GM12801 (cell line): ENCODE results near the gene CCDC178.

ENCODE experiments used
- TF ChIP-seq, protein P1 (sequence below): IDR thresholded peaks from one replicate; pipeline ENCODE4 v1.5.1; 2011; ENCODE audit warnings: control low read depth; ENCODE audit not compliant: insufficient read length; ENCODE audit errors: extremely low read depth

CCDC178 gene

DNA sequence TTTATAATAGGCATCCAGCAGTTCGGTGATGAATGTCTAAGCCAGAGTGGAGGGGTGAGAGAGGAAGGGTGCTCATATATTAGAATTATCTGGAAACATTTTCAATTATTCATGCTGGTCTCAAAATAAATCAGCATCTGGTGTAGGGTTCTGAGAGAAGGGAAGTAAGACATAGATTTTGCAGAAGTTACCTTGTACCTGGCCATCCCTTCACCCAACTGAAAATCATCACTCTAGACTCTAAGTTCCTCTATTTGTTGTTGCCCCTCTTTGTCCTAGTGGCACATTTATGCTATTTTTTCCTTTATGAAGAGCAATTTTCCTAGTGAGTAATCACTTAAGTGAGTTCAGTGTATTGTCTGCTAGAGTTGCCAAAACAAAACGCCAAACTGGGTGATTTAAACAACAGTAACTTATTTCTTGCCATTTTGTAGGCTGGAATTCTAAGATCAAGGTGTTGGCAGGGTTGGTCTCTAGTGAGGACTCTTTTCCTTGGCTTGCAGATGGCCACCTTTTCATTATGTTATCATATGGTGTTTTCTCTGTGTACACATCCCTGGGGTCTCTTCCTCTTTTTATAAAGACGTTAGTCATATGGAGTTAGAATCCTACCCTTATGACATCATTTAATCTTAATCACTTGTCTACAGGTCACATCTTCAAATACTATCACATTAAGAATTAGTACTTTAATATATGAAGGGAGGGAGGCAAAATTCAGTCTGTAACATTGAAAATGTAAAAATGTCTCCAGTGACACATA is 537.8 kb downstream of the CCDC178 start:
- TF ChIP-seq, protein P1, sequence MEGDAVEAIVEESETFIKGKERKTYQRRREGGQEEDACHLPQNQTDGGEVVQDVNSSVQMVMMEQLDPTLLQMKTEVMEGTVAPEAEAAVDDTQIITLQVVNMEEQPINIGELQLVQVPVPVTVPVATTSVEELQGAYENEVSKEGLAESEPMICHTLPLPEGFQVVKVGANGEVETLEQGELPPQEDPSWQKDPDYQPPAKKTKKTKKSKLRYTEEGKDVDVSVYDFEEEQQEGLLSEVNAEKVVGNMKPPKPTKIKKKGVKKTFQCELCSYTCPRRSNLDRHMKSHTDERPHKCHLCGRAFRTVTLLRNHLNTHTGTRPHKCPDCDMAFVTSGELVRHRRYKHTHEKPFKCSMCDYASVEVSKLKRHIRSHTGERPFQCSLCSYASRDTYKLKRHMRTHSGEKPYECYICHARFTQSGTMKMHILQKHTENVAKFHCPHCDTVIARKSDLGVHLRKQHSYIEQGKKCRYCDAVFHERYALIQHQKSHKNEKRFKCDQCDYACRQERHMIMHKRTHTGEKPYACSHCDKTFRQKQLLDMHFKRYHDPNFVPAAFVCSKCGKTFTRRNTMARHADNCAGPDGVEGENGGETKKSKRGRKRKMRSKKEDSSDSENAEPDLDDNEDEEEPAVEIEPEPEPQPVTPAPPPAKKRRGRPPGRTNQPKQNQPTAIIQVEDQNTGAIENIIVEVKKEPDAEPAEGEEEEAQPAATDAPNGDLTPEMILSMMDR, result no peak

- TF ChIP-seq, protein P1, result no peak
These were observed 540.7 kb downstream of the CCDC178 start for GRCh38 chr18:32899819-32900218.

- TF ChIP-seq, protein P1, result no peak
These were observed 543.6 kb downstream of the CCDC178 start for GRCh38 chr18:32896776-32897547.

DNA sequence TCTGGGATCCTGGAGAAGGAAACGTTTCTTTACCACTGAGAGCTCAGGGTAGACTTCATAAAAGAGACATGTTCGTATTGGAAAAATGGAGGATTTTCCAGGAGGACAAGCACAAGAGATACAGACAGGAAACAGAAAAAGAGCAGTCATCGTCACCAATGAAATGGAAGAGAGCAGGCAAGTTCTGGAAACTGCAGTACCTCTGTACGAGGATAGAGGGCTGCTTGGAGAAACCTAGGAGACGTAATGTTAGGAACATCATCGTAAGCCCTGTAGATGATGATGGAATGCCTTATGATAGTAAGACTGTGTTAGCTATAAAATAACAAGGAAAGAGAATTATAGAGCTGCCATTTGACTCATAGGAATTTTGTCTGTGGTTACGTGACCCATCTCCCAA is 546.6 kb downstream of the CCDC178 start:
- TF ChIP-seq, protein P1, result no peak

GRCh38 chr18:32891797-32892196 is 548.7 kb downstream of the CCDC178 start:
- TF ChIP-seq, protein P1, result no peak

DNA sequence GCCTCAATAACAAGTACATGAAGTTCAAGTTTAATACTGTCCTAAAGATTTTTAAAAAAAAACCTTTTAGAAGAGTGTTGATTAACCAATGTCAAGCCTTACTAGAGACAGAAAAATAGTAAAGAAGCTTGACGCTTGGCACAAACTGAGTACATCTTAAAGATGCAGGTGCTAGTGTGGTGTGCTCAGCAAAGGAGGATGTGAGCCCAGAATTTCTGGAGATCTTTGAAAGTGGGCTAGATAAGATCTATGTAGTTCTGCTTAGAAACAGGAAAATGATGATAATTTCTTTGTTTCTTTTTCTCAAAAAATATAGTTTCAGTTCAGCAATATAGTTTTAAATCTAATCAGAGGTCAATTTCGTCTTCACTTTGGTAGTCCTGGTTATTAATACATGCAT is 549.4 kb downstream of the CCDC178 start:
- TF ChIP-seq, protein P1, result no peak
